ENCODE results near the gene EXPH5.

EXPH5 gene

DNA sequence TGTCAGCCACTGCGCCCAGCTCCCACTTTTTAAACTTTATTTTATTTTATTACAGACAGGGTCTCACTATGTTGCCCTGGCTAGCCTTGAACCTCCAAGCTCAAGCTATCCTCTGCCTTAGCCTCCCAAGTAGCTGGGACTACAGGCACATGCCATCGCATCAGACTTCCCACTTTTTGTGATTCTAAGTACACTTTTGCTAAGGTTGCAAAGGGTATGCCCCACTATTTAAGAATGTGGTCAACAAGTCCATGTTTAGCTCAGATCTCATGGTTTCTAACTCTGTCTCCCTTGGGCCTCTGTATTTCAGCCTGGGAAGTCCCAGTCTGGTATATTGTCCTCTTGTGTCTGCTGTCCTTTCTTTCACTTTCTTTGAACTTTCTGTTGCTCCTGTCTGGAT is 35.3 kb downstream of the EXPH5 start:
- H3K4me3 ChIP-seq (replicated peaks; ENCODE audit: low read depth, low read length), result no peak overlapping the region
- DNase-seq (ENCODE audit: low read depth), result no peak
- TF ChIP-seq, protein P1, sequence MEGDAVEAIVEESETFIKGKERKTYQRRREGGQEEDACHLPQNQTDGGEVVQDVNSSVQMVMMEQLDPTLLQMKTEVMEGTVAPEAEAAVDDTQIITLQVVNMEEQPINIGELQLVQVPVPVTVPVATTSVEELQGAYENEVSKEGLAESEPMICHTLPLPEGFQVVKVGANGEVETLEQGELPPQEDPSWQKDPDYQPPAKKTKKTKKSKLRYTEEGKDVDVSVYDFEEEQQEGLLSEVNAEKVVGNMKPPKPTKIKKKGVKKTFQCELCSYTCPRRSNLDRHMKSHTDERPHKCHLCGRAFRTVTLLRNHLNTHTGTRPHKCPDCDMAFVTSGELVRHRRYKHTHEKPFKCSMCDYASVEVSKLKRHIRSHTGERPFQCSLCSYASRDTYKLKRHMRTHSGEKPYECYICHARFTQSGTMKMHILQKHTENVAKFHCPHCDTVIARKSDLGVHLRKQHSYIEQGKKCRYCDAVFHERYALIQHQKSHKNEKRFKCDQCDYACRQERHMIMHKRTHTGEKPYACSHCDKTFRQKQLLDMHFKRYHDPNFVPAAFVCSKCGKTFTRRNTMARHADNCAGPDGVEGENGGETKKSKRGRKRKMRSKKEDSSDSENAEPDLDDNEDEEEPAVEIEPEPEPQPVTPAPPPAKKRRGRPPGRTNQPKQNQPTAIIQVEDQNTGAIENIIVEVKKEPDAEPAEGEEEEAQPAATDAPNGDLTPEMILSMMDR (IDR thresholded peaks at IDR 0.05; ENCODE audit: low read length, missing control alignments), result no peak

DNA sequence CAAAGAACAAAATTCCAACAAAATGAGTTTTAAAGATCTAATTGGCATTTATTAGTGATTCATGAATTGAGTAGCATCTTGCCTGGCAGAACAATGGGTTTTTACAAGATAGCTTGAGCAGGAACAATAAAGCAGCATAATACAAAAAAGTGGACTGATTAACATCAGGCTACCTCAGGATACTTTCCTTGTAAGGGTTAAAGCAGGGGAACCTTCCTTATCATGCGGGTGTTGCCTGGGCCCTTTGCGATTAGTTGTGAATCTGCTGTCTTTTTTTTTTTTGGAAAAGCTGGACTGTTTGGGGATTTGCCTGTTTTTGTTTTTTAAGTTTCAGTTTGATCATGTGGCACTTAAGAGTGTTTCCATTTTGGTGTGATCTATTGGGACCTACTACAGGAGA is 37.5 kb downstream of the EXPH5 start:
- TF ChIP-seq, protein P1 (IDR thresholded peaks at IDR 0.05; ENCODE audit: low read length, missing control alignments), result no peak
- DNase-seq (ENCODE audit: low read depth), result no peak

DNA sequence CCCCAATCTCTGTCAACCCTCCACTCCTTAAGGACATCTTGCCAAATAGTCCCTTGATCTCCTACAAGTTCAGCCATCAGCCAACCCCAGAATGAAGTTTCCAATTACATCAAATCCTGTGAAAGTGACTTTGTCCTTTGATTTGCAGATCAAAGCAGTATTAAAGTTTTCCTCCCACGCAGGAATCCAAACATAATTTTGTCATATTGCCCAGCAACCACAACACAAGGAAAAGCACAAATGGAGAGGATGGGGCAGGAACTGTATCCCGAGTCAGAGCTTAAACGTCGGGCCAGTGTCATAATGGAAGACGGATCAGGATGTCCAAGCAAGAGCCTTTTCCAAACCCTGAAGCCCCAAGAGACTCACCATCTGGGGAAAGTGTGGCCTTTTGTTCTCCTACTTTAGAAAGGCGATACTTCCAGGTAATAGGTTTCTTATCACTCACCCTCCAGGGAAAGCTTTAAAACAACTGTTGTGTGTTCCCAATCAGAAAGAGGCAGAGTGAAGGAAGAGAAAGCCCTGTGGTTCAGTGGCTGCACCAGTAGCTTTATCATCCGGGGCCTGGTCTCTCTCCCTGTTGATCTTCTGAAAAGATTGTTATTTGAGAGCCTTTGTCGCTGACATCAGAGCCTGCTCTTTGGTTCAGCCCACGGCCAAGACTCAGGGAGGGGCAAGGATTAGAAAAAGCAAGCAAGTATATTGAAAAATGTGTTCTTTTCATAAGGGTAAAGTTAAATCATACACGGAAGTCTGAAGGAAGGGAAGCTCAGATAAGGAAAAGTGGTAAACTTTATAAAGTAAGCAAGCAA is 41.7 kb downstream of the EXPH5 start:
- H3K4me3 ChIP-seq (replicated peaks; ENCODE audit: low read depth, low read length), result no peak overlapping the region
- peak; percentile 18 for DNase-seq (ENCODE audit: low read depth)
- TF ChIP-seq, protein P1 (IDR thresholded peaks at IDR 0.05; ENCODE audit: low read length, missing control alignments), result no peak

More for the DNA sequence above, 37.5 kb downstream of the EXPH5 start:
- no peak overlapping the region for H3K4me3 ChIP-seq (replicated peaks; ENCODE audit: low read depth, low read length)

DNA sequence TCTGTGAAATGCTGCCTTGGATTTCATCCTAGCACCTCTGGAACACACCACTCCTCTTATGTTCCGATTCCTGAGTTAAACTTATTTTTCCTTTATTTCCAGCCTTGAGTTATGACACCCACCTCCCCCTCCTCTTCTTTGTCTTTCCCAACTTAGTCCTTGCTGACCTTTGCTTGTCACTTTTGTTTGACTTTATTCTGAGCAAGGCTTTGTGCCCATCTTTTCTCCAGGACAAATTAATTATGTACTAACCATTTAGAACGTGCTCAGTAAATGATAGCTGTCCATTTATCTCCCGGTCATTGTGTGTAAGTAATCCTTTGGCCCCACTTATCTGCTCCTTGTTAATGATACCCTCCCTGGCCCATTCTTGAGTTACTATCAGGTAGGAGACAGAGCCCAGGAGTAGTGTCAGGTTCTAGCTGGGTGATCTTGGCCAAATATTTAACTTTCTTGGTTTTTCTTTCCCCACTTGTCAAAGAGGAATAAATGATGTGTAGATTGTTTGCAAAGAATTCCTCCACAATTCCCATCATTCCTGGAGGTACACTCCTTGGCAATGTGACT is 44.2 kb downstream of the EXPH5 start:
- DNase-seq (ENCODE audit: low read depth), result no peak
- H3K4me3 ChIP-seq (replicated peaks; ENCODE audit: low read depth, low read length), result no peak overlapping the region

DNA sequence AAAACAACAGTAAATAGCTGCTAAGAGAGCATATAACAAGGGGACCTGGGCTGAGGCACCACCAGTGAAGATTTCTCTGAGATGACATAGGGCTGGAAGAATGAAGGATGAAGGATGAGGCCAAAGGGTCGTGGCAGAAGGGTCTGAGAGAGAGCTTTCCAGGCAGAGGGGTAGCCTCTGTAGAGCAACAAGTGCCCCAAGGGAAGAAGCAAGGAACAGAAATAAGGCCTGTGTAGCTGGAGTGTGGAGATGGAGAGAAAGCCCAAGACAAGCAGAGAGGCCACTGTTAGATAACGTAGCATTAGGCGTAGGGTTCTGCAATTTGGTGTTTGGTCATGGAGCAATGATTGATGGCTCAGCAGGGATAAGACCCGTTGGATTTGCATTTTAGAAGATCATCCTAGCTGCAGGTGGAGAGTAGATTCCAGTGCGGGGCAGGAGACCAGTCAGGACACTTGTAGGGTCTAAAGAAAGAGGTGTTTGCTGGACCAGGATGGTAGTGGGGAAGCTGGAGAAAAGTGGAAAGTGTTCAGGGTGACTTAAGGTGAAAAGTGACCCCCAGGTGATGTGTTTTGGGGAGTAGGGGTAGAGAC is 47.6 kb downstream of the EXPH5 start:
- no peak overlapping the region for H3K4me3 ChIP-seq (replicated peaks; ENCODE audit: low read depth, low read length)
- no peak for DNase-seq (ENCODE audit: low read depth)
- TF ChIP-seq, protein P1 (IDR thresholded peaks at IDR 0.05; ENCODE audit: low read length, missing control alignments), result no peak

More for the DNA sequence above, 44.2 kb downstream of the EXPH5 start:
- TF ChIP-seq, protein P1 (IDR thresholded peaks at IDR 0.05; ENCODE audit: low read length, missing control alignments), result no peak

DNA sequence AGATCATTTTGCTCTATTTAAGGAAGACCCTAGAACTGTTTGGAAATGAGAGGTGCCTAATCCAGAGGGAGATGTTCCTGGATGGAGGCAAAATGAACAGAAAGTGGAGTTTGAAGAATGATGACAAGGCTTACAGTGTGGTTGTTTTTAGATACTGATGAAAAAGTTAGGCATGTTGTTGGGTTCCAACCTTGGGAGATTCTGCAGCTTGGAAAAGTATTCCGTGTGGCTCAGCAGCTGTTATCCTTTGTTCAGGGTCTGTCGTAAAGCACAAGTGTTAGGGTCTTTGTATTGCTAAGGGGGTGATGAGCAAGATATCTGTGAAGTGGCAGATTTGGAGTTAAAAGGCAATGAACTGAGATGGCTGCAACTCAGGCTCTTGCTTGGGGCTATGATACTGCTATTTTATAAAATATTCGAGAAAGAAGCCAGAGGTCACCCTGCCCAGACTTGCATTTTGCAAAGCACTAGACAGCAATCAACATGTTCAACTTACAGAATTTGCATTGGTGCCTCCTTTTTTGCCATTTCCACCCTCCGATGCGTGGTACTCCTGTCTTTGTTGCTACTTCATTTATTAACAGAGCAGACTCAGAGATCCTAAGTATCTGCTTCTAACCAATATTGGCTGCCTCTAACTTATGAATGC is 50.1 kb downstream of the EXPH5 start:
- TF ChIP-seq, protein P1 (IDR thresholded peaks at IDR 0.05; ENCODE audit: low read length, missing control alignments), result no peak
- no peak overlapping the region for H3K4me3 ChIP-seq (replicated peaks; ENCODE audit: low read depth, low read length)
- DNase-seq (ENCODE audit: low read depth), result no peak

All from fibroblast of pulmonary artery (primary cell).